HL-60 (cell line): ENCODE measurements around the gene MSI2.

Experiments used
- DNase-seq, 2 experiments: peaks; one replicate each; pipeline ENCODE4 v3.0.0-alpha.2; 2010 to 2020; ENCODE audit warnings: low read depth in 1 of 2, low spot score in 1 of 2
- H3K27ac ChIP-seq: fragments of 250-450 bp; sonication (Bioruptor Pico); replicated peaks from 2 replicates; pipeline ENCODE4 v1.5.1; 2020; ENCODE audit warnings: mild to moderate bottlenecking, moderate library complexity
- H3K27me3 ChIP-seq: fragments of 250-450 bp; sonication (Bioruptor Pico); 2 replicates; pipeline ENCODE4 v1.5.1; 2021; ENCODE audit warnings: mild to moderate bottlenecking, moderate library complexity; ENCODE audit not compliant: insufficient read depth, poor library complexity, severe bottlenecking
- H3K4me3 ChIP-seq: replicated peaks from 2 replicates; pipeline ENCODE4 v1.5.1; 2011; ENCODE audit warnings: mild to moderate bottlenecking, control low read depth, low read length; ENCODE audit not compliant: insufficient read depth
- CTCF ChIP-seq: IDR thresholded peaks from one replicate; pipeline ENCODE4 v1.5.1; 2011; ENCODE audit warnings: low read length, control low read depth, inconsistent platforms; ENCODE audit not compliant: insufficient read depth
- GABPA ChIP-seq: IDR thresholded peaks from 2 replicates; pipeline ENCODE4 v1.6.1; 2012; ENCODE audit warnings: low read depth
- POLR2AphosphoS5 ChIP-seq: IDR thresholded peaks from 2 replicates; pipeline ENCODE4 v1.6.1; 2012; ENCODE audit warnings: low read depth
- REST ChIP-seq: IDR thresholded peaks from 2 replicates; pipeline ENCODE4 v1.6.1; 2012; ENCODE audit warnings: low read depth; ENCODE audit not compliant: insufficient replicate concordance
- SPI1 ChIP-seq: IDR thresholded peaks from 2 replicates; pipeline ENCODE4 v1.6.1; 2012; ENCODE audit warnings: low read depth, mild to moderate bottlenecking, borderline replicate concordance

MSI2 gene

GRCh38 chr17:57377094-57377493, 120.8 kb downstream of the MSI2 start:
- Histone ChIP-seq H3K27me3 (no peaks in the 10 kb centered on the region), H3K27ac (no peak overlapping the region), H3K4me3 (no peak overlapping the region)
- no peak for DNase-seq
- TF ChIP-seq GABPA = no peak
- TF ChIP-seq POLR2AphosphoS5 = no peak
- TF ChIP-seq REST = no peak
- no peak for TF ChIP-seq CTCF
- TF ChIP-seq SPI1 = no peak

DNA sequence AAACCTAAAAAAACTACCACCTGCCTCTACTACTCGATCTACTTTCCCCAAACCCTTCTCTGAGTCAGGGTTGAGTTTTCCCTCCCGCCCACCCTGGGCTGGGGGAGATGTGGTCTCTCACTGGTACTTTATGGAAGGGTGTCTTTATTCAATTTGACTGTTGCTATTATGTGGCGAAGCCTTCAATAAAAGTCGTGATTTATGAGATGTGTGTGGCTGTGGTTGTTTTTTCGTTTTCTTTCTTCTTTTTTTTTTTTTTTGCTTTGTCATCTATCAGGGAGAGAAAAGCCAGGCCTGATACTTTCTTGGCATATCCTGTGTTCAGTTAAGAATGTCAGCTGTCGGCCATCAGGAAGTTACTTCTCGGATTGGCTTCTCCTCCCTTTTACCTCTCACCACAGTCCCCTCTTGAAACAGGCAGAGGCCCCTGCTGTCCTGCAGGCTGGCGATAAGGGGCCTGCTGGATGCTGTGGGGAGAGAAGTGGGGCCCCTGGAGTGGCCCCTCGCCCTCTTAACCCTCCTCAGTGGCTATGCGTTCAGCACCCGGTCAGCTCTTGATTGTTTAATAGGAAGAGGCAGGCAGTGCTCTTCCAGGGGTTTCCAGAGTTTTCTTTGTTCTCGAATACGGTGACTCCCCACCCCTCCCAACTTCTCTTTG, 123.0 kb downstream of the MSI2 start:
- DNase-seq = peak in 1 of 2 experiments; percentile 21
- TF ChIP-seq POLR2AphosphoS5 = no peak

GRCh38 chr17:57379895-57380434, 123.6 kb downstream of the MSI2 start:
- Histone ChIP-seq H3K27me3 (no peaks in the 10 kb centered on the region), H3K27ac (no peak overlapping the region), H3K4me3 (no peak overlapping the region)
- no peak for DNase-seq
- TF ChIP-seq SPI1 (no peak), REST (no peak), GABPA (no peak), POLR2AphosphoS5 (no peak), CTCF (no peak)

More for the DNA sequence above, 123.0 kb downstream of the MSI2 start:
- H3K27me3 ChIP-seq = no peaks in the 10 kb centered on the region
- no peak overlapping the region for H3K4me3 ChIP-seq
- no peak overlapping the region for H3K27ac ChIP-seq

- DNase-seq = no peak
- TF ChIP-seq SPI1 (no peak), GABPA (no peak), REST (no peak), CTCF (no peak), POLR2AphosphoS5 (no peak)
- H3K27me3 ChIP-seq = no peaks in the 10 kb centered on the region
- H3K4me3 ChIP-seq = no peak overlapping the region
- H3K27ac ChIP-seq = no peak overlapping the region
These were observed 125.2 kb downstream of the MSI2 start for GRCh38 chr17:57381498-57381897.
